ENCODE data around the gene GABBR2. TPM values are rescaled to one million over a fixed set of nuclear protein-coding genes. Genes with fewer than 3 reads are reported as not detected.

GABBR2 gene
- total RNA-seq, 2 experiments from 2014 or later, result not detected

Other genes with a start within 250 kb of the GABBR2 start
- gene ANKS6, start 87.6 kb upstream of the GABBR2 start, total RNA-seq, result 10 to 100 TPM; 15.8 to 17.4 TPM
- 10 to 100 TPM; 10.2 to 12.7 TPM for gene GALNT12, start 98.7 kb upstream of the GABBR2 start, total RNA-seq
- gene COL15A1, start 235.0 kb upstream of the GABBR2 start, total RNA-seq, result not detected

Data from activated CD4-positive, alpha-beta T cell treated with anti-CD3 and anti-CD28 coated beads for 36 hours (primary cell).